HCT116 (cell line): ENCODE measurements around the gene ADAM10. TPM values are rescaled to one million over a fixed set of nuclear protein-coding genes. Genes with fewer than 3 reads are reported as not detected.
A peak's percentile ranks its signal among the peaks of the same experiment; 100 is the strongest.

ENCODE experiments used
- ATAC-seq: fragments of 200-7000 bp; cut with Tn5 transposase; 2 replicates; pipeline ENCODE4 v1.9.1; 2020; ENCODE audit warnings: mild to moderate bottlenecking, moderate library complexity
- BruUV-seq: library from RNA; stranded (reverse); fragments of 400-500 nt; replicated peaks from 2 replicates; lab custom pipeline; 2021; lab: Mats Ljungman, UMichigan
- CTCF ChIA-PET: fragments of 300-600 bp; sonication (Branson Sonifier 250); formaldehyde crosslinking; loops from one replicate; lab custom pipeline; 2021; ENCODE audit warnings: antibody characterized with exemption; lab: Charles Lee
- POLR2A ChIA-PET: fragments of 300-600, 350-600 bp; sonication (Branson Sonifier 250); formaldehyde crosslinking; loops from one replicate; lab custom pipeline; 2021; ENCODE audit warnings: antibody characterized with exemption; lab: Charles Lee
- RAD21 ChIA-PET, 2 experiments: fragments of 300-600 bp; sonication (Branson Sonifier 250); formaldehyde crosslinking; loops; one replicate each; lab custom pipeline; 2023; ENCODE audit warnings: low total read pairs in 2 of 2; ENCODE audit not compliant: uncharacterized antibody in 2 of 2, unreplicated experiment in 2 of 2, low non-redundant PET in 1 of 2; lab: Charles Lee
- DNase-seq: peaks from one replicate; pipeline ENCODE4 v3.0.0-alpha.2; 2010; ENCODE audit warnings: low read depth, low spot score
- H2AFZ ChIP-seq: fragments of 200-600 bp; shearing (Covaris generic), sonication (generic); 2 replicates; pipeline ENCODE4 v1.6.1; 2017; ENCODE audit warnings: low read depth, mixed run types, mixed read lengths, antibody characterized with exemption, low read length; ENCODE audit not compliant: poor library complexity, severe bottlenecking
- H3K27ac ChIP-seq: 2 replicates; pipeline ENCODE4 v1.5.1; 2012; ENCODE audit warnings: low read depth, low read length
- H3K27me3 ChIP-seq: fragments of 200-600 bp; sonication (generic); 2 replicates; pipeline ENCODE4 v1.6.1; 2016; ENCODE audit warnings: mixed run types, low read length, mixed read lengths; ENCODE audit not compliant: insufficient read depth
- H3K36me3 ChIP-seq, 2 experiments: fragments of 200-500 bp in 1 of 2; fragments of 200-600 bp in 1 of 2; sonication (Bioruptor generic) in 1 of 2; sonication (generic) in 1 of 2; 2 replicates each; pipeline versions ENCODE4 v1.5.1 to v1.6.1; 2014 to 2016; ENCODE audit warnings: low read length in 2 of 2, inconsistent platforms in 1 of 2, mixed read lengths in 1 of 2, mixed run types in 1 of 2; ENCODE audit not compliant: insufficient read depth in 2 of 2, control insufficient read depth in 1 of 2
- H3K4me1 ChIP-seq, 2 experiments: fragments of 200-600 bp in 1 of 2; sonication (generic) in 1 of 2; 2 replicates each; pipeline versions ENCODE4 v1.5.1 to v1.6.1; 2012 to 2017; ENCODE audit warnings: low read length in 2 of 2, inconsistent platforms in 1 of 2, mild to moderate bottlenecking in 1 of 2, mixed read lengths in 1 of 2, mixed run types in 1 of 2, moderate library complexity in 1 of 2; ENCODE audit not compliant: insufficient read depth in 2 of 2, control insufficient read depth in 1 of 2
- H3K4me2 ChIP-seq: fragments of 200-600 bp; sonication (generic); 2 replicates; pipeline ENCODE4 v1.6.1; 2017; ENCODE audit warnings: mixed run types, low read length, mixed read lengths
- H3K4me3 ChIP-seq, 2 experiments: fragments of 200-600 bp in 1 of 2; sonication (generic) in 1 of 2; replicated peaks in 1 of 2; 2 replicates each; pipeline ENCODE4 v1.5.1; 2011 to 2016; ENCODE audit warnings: low read length in 2 of 2, control low read depth in 1 of 2, low read depth in 1 of 2, mild to moderate bottlenecking in 1 of 2, mixed read lengths in 1 of 2, mixed run types in 1 of 2
- H3K79me2 ChIP-seq: fragments of 200-600 bp; sonication (generic); 2 replicates; pipeline ENCODE4 v1.6.1; 2017; ENCODE audit warnings: mild to moderate bottlenecking, mixed run types, low read length, moderate library complexity, mixed read lengths; ENCODE audit not compliant: insufficient read depth
- H3K9ac ChIP-seq: fragments of 200-600 bp; sonication (generic); 2 replicates; pipeline ENCODE4 v1.6.1; 2016; ENCODE audit warnings: low read length, mixed read lengths
- H3K9me2 ChIP-seq: fragments of 200-600 bp; sonication (generic), shearing (Covaris generic); 2 replicates; pipeline ENCODE4 v1.6.1; 2017; ENCODE audit warnings: mixed run types, mild to moderate bottlenecking, moderate library complexity; ENCODE audit not compliant: insufficient read depth
- H3K9me3 ChIP-seq, 2 experiments: fragments of 200-500 bp in 1 of 2; fragments of 200-600 bp in 1 of 2; sonication (Bioruptor generic) in 1 of 2; sonication (generic) in 1 of 2; 2 replicates each; pipeline ENCODE4 v1.6.1; 2014 to 2017; ENCODE audit warnings: low read length in 2 of 2, mixed read lengths in 2 of 2, inconsistent platforms in 1 of 2, low read depth in 1 of 2, mild to moderate bottlenecking in 1 of 2, mixed run types in 1 of 2, moderate library complexity in 1 of 2; ENCODE audit not compliant: control insufficient read depth in 1 of 2, insufficient read depth in 1 of 2
- H4K20me1 ChIP-seq: fragments of 200-600 bp; sonication (generic), shearing (Covaris generic); 2 replicates; pipeline ENCODE4 v1.6.1; 2017; ENCODE audit warnings: mixed run types, mild to moderate bottlenecking, moderate library complexity; ENCODE audit not compliant: insufficient read depth
- ATF3 ChIP-seq: IDR thresholded peaks from 2 replicates; pipeline ENCODE4 v1.6.1; 2012
- CBX3 ChIP-seq: IDR thresholded peaks from 2 replicates; pipeline ENCODE4 v1.6.1; 2012; ENCODE audit warnings: low read depth
- CTCF ChIP-seq, 3 experiments: fragments of 200-600 bp in 1 of 3; sonication (generic) in 1 of 3; IDR thresholded peaks in 2 of 3; conservative IDR thresholded peaks in 1 of 3; 2 replicates each; pipeline ENCODE4 v1.5.1; 2012 to 2017; ENCODE audit warnings: low read depth in 2 of 3, low read length in 2 of 3, antibody characterized with exemption in 1 of 3, borderline replicate concordance in 1 of 3, control low read depth in 1 of 3, mild to moderate bottlenecking in 1 of 3, mixed read lengths in 1 of 3, mixed run types in 1 of 3, moderate library complexity in 1 of 3; ENCODE audit not compliant: insufficient read depth in 1 of 3
- ELF1 ChIP-seq: IDR thresholded peaks from 2 replicates; pipeline ENCODE4 v1.6.1; 2012; ENCODE audit warnings: low read depth, borderline replicate concordance
- FOSL1 ChIP-seq: IDR thresholded peaks from 2 replicates; pipeline ENCODE4 v1.6.1; 2012; ENCODE audit warnings: low read depth
- JUND ChIP-seq: IDR thresholded peaks from 2 replicates; pipeline ENCODE4 v1.6.1; 2012
- MAX ChIP-seq: IDR thresholded peaks from 2 replicates; pipeline ENCODE4 v1.6.1; 2012
- POLR2AphosphoS5 ChIP-seq: IDR thresholded peaks from 2 replicates; pipeline ENCODE4 v1.6.1; 2011; ENCODE audit warnings: mild to moderate bottlenecking, low read depth, low read length, moderate library complexity
- REST ChIP-seq: IDR thresholded peaks from 2 replicates; pipeline ENCODE4 v1.6.1; 2012; ENCODE audit warnings: low read depth
- SIN3A ChIP-seq: IDR thresholded peaks from 2 replicates; pipeline ENCODE4 v1.6.1; 2012; ENCODE audit warnings: low read depth
- SP1 ChIP-seq: IDR thresholded peaks from 2 replicates; pipeline ENCODE4 v1.6.1; 2012; ENCODE audit warnings: low read depth
- YY1 ChIP-seq: IDR thresholded peaks from 2 replicates; pipeline ENCODE4 v1.6.1; 2011; ENCODE audit warnings: low read length, low read depth, moderate library complexity, mild to moderate bottlenecking; ENCODE audit not compliant: insufficient replicate concordance; ENCODE audit errors: extremely low read depth
- ZFX ChIP-seq: fragments of 450-650 bp; IDR thresholded peaks from 2 replicates; pipeline ENCODE4 v1.6.1; 2017
- ZNF274 ChIP-seq: fragments of 200-500 bp; sonication (Bioruptor generic); IDR thresholded peaks from 2 replicates; pipeline ENCODE4 v1.6.1; 2014; ENCODE audit warnings: mild to moderate bottlenecking, low read depth, low read length, inconsistent platforms
- intact Hi-C: fragments of 100-400 bp; cut with micrococcal nuclease; formaldehyde crosslinking; loops from 2 replicates; pipeline ENCODE4 v1.10.0; 2022
- total RNA-seq: library from RNA; stranded (reverse); gene quantifications from one replicate; pipeline ENCODE4 v1.2.1, GENCODE V29; 2021; ENCODE audit not compliant: unreplicated experiment

The ADAM10 gene
- total RNA-seq, 1 experiment from 2014 or later = 158 TPM

- Histone ChIP-seq H3K9ac (no peak overlapping the region), H3K4me1 (peaks cover 18 to 25% of the 10 kb centered on the region in 2 experiments), H4K20me1 (no peaks in the 10 kb centered on the region), H3K9me3 (no peaks in the 10 kb centered on the region), H3K4me3 (no peak overlapping the region), H3K9me2 (no peaks in the 10 kb centered on the region), H3K27me3 (no peaks in the 10 kb centered on the region), H2AFZ (no peak overlapping the region), H3K79me2 (no peaks in the 10 kb centered on the region), H3K27ac (no peak overlapping the region; the same call in 1 of the 2 replicates), H3K4me2 (peak overlapping the region; percentile 62), H3K36me3 (no peaks in the 10 kb centered on the region)
- intact Hi-C loops = no loop called here
- TF ChIP-seq YY1 (no peak), ZNF274 (no peak), SP1 (no peak), POLR2AphosphoS5 (no peak), JUND (no peak), FOSL1 (no peak), REST (no peak), CBX3 (no peak), SIN3A (no peak), MAX (no peak), CTCF (IDR thresholded peaks at IDR 0.05 in 2 of 3, conservative IDR thresholded peaks at IDR 0.05 in 1 of 3; ENCODE audit: borderline replicate concordance in 1 of 3, insufficient read depth in 1 of 3, low read depth in 2 of 3, low read length in 2 of 3) (no peak), ZFX (no peak), ELF1 (no peak), ATF3 (no peak)
- ATAC-seq (no peak), DNase-seq (no peak)
- ChIA-PET POLR2A (no interaction called here), CTCF (no interaction called here), RAD21 (no interaction called here)
- no TSS peak for BruUV-seq
These were observed 203.4 kb downstream of the ADAM10 start for GRCh38 chr15:58546066-58546591.
